Neural progenitor cell (in vitro differentiated cells): Measurements from ENCODE around the gene TRAF2. TPM values are rescaled to one million over a fixed set of nuclear protein-coding genes. Genes with fewer than 3 reads are reported as not detected.

Experiments used
- DNase-seq: peaks from one replicate; pipeline ENCODE4 v3.0.0-alpha.2; 2016; ENCODE audit warnings: low spot score
- H2AFZ ChIP-seq: fragments of 200-600 bp; sonication (generic); replicated peaks from 2 replicates; pipeline ENCODE4 v1.6.1; 2016; ENCODE audit warnings: antibody characterized with exemption
- H3F3A ChIP-seq: fragments of 200-600 bp; sonication (generic); 2 replicates; pipeline ENCODE4 v1.6.1; 2016; ENCODE audit warnings: antibody characterized with exemption, low read depth
- H3K27ac ChIP-seq: fragments of 200-600 bp; sonication (generic); 2 replicates; pipeline ENCODE4 v1.5.1; 2016; ENCODE audit warnings: mild to moderate bottlenecking
- H3K27me3 ChIP-seq: fragments of 200-600 bp; sonication (generic); 2 replicates; pipeline ENCODE4 v1.6.1; 2016; ENCODE audit warnings: mild to moderate bottlenecking, moderate library complexity
- H3K36me3 ChIP-seq: fragments of 200-600 bp; sonication (generic); 2 replicates; pipeline ENCODE4 v1.5.1; 2016
- H3K4me1 ChIP-seq: fragments of 200-600 bp; sonication (generic); 2 replicates; pipeline ENCODE4 v1.6.1; 2016; ENCODE audit warnings: mixed run types
- H3K4me2 ChIP-seq: fragments of 200-600 bp; sonication (generic); 2 replicates; pipeline ENCODE4 v1.6.1; 2016
- H3K4me3 ChIP-seq: fragments of 200-600 bp; sonication (generic); 2 replicates; pipeline ENCODE4 v1.5.1; 2016
- H3K79me2 ChIP-seq: fragments of 200-600 bp; sonication (generic); 2 replicates; pipeline ENCODE4 v1.6.1; 2016; ENCODE audit warnings: low read depth
- H3K9ac ChIP-seq: fragments of 200-600 bp; sonication (generic); 2 replicates; pipeline ENCODE4 v1.6.1; 2016
- H3K9me3 ChIP-seq: fragments of 200-600 bp; sonication (generic); 2 replicates; pipeline ENCODE4 v1.5.1; 2016; ENCODE audit warnings: low read depth
- H4K20me1 ChIP-seq: fragments of 200-600 bp; sonication (generic); 2 replicates; pipeline ENCODE4 v1.6.1; 2016; ENCODE audit warnings: low read depth
- H3K27ac Mint-ChIP-seq: 3 replicates; pipeline ENCODE4 v1.8.0; 2021; ENCODE audit warnings: mixed read lengths
- H3K27me3 Mint-ChIP-seq: 2 replicates; pipeline ENCODE4 v1.8.0; 2022; ENCODE audit warnings: low read depth, mild to moderate bottlenecking, inconsistent platforms, moderate library complexity, mixed read lengths; ENCODE audit not compliant: insufficient read depth
- H3K36me3 Mint-ChIP-seq: 3 replicates; pipeline ENCODE4 v1.8.0; 2021; ENCODE audit warnings: mixed read lengths
- H3K4me1 Mint-ChIP-seq: 3 replicates; pipeline ENCODE4 v1.8.0; 2021; ENCODE audit warnings: mixed read lengths
- H3K4me3 Mint-ChIP-seq: 3 replicates; pipeline ENCODE4 v1.8.0; 2021; ENCODE audit warnings: mild to moderate bottlenecking, moderate library complexity, mixed read lengths
- H3K9me3 Mint-ChIP-seq: 3 replicates; pipeline ENCODE4 v1.8.0; 2020; ENCODE audit warnings: mixed read lengths
- CTCF ChIP-seq: fragments of 200-600 bp; sonication (generic); IDR thresholded peaks from 2 replicates; pipeline ENCODE4 v1.5.1; 2017; ENCODE audit warnings: antibody characterized with exemption, mild to moderate bottlenecking
- EZH2 ChIP-seq: fragments of 200-600 bp; sonication (generic); IDR thresholded peaks from 2 replicates; pipeline ENCODE4 v1.6.1; 2017; ENCODE audit warnings: antibody characterized with exemption, mild to moderate bottlenecking, moderate library complexity
- EZH2phosphoT487 ChIP-seq: fragments of 200-600 bp; sonication (generic); IDR thresholded peaks from 2 replicates; pipeline ENCODE4 v1.6.1; 2017; ENCODE audit warnings: antibody characterized with exemption
- total RNA-seq: library from RNA; depleted of rRNA; stranded (reverse); fragments of >200 nt; gene quantifications from 2 replicates; pipeline ENCODE4 v1.2.3, GENCODE V29; 2015; ENCODE audit warnings: low replicate concordance

Gene TRAF2
- total RNA-seq, 1 donor from 2014 or later, result 16.1 TPM

GRCh38 chr9:136939431-136939995, 53.2 kb downstream of the TRAF2 start:
- Histone ChIP-seq H3K79me2 (peaks cover 10% of the 10 kb centered on the region), H3K4me1 (no peaks in the 10 kb centered on the region), H2AFZ (no peak overlapping the region), H3K4me2 (no peak overlapping the region), H4K20me1 (peaks cover 25% of the 10 kb centered on the region), H3F3A (peaks cover 4% of the 10 kb centered on the region), H3K4me3 (no peak overlapping the region), H3K36me3 (no peaks in the 10 kb centered on the region), H3K9ac (no peak overlapping the region), H3K27me3 (no peaks in the 10 kb centered on the region), H3K9me3 (no peaks in the 10 kb centered on the region), H3K27ac (no peak overlapping the region)
- H3K4me1 Mint-ChIP-seq, result peaks cover 3% of the 10 kb centered on the region
- H3K9me3 Mint-ChIP-seq, result no peaks in the 10 kb centered on the region
- H3K36me3 Mint-ChIP-seq, result peaks cover 19% of the 10 kb centered on the region
- DNase-seq, result no peak
- H3K27me3 Mint-ChIP-seq, result peaks cover 10% of the 10 kb centered on the region
- H3K27ac Mint-ChIP-seq, result no peak overlapping the region
- TF ChIP-seq EZH2 (no peak), EZH2phosphoT487 (no peak), CTCF (no peak)
- H3K4me3 Mint-ChIP-seq, result no peak overlapping the region

GRCh38 chr9:136939996-136940525, 53.7 kb downstream of the TRAF2 start:
- H3K9me3 ChIP-seq, result no peaks in the 10 kb centered on the region
- Mint-ChIP-seq H3K4me3 (no peak overlapping the region), H3K27me3 (peaks cover 10% of the 10 kb centered on the region), H3K27ac (no peak overlapping the region), H3K4me1 (peaks cover 3% of the 10 kb centered on the region), H3K9me3 (no peaks in the 10 kb centered on the region), H3K36me3 (peaks cover 17% of the 10 kb centered on the region)
- H3K36me3 ChIP-seq, result no peaks in the 10 kb centered on the region
- no peak overlapping the region for H2AFZ ChIP-seq
- peaks cover 25% of the 10 kb centered on the region for H4K20me1 ChIP-seq
- peaks cover 4% of the 10 kb centered on the region for H3F3A ChIP-seq
- no peak for TF ChIP-seq EZH2
- TF ChIP-seq EZH2phosphoT487, result no peak
- TF ChIP-seq CTCF, result no peak
- no peak overlapping the region for H3K4me2 ChIP-seq
- no peak for DNase-seq
- H3K9ac ChIP-seq, result no peak overlapping the region
- no peak overlapping the region for H3K27ac ChIP-seq
- H3K4me1 ChIP-seq, result no peaks in the 10 kb centered on the region
- no peaks in the 10 kb centered on the region for H3K27me3 ChIP-seq
- no peak overlapping the region for H3K4me3 ChIP-seq
- peaks cover 10% of the 10 kb centered on the region for H3K79me2 ChIP-seq

GRCh38 chr9:136940526-136941230, 54.4 kb downstream of the TRAF2 start:
- H2AFZ ChIP-seq, result no peak overlapping the region
- Mint-ChIP-seq H3K27me3 (peaks cover 10% of the 10 kb centered on the region), H3K9me3 (no peaks in the 10 kb centered on the region), H3K4me1 (peaks cover 3% of the 10 kb centered on the region), H3K4me3 (no peak overlapping the region), H3K27ac (no peak overlapping the region), H3K36me3 (peaks cover 15% of the 10 kb centered on the region)
- H3K9me3 ChIP-seq, result no peaks in the 10 kb centered on the region
- H3K4me3 ChIP-seq, result no peak overlapping the region
- DNase-seq, result no peak
- no peaks in the 10 kb centered on the region for H3K4me1 ChIP-seq
- no peak overlapping the region for H3K4me2 ChIP-seq
- H3K36me3 ChIP-seq, result no peaks in the 10 kb centered on the region
- H4K20me1 ChIP-seq, result peaks cover 25% of the 10 kb centered on the region
- TF ChIP-seq EZH2phosphoT487, result no peak
- no peak for TF ChIP-seq CTCF
- TF ChIP-seq EZH2, result no peak
- no peaks in the 10 kb centered on the region for H3K27me3 ChIP-seq
- peaks cover 2% of the 10 kb centered on the region for H3F3A ChIP-seq
- no peak overlapping the region for H3K27ac ChIP-seq
- H3K9ac ChIP-seq, result no peak overlapping the region
- H3K79me2 ChIP-seq, result peaks cover 10% of the 10 kb centered on the region
